ENCODE results near the gene METTL25.

DNA sequence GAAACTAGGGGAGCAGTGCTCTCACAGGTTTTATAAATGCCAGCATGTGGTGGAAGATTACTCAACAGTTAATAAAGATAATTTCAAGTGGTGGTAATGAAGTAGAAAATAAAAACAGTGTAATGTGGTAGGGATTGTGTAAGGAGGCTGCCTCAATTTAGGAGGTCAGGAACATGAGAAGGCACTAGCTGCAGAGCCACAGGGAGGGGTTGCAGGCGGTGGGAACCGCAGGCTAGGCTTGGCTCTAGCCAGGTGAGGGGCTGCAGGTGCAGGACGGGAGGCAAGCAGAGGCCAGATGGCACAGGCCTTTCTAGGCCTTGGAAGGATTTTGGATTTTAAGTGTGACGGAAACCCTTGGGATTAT is 768 bp downstream of the METTL25 start:
- TF ChIP-seq SP1 (IDR thresholded peaks at IDR 0.05) (no peak), ZNF384 (IDR thresholded peaks at IDR 0.05) (no peak)

All from HEK293T (cell line).